CD1c-positive myeloid dendritic cell (primary cell): ENCODE results near the gene LHX4.

Experiments
- DNase-seq: peaks from one replicate; pipeline ENCODE4 v3.0.0-alpha.2; 2016; ENCODE audit errors: extremely low spot score

Gene LHX4

GRCh38 chr1:180227861-180228647 is 2.0 kb upstream of the LHX4 start:
- peak; percentile 25 for DNase-seq

- DNase-seq: peak; percentile 8
Observed at GRCh38 chr1:180228648-180229482, 1.2 kb upstream of the LHX4 start.

GRCh38 chr1:180230416-180230790 is 339 bp downstream of the LHX4 start:
- no peak for DNase-seq

- peak; percentile 26 for DNase-seq
Observed at GRCh38 chr1:180230791-180231505, 884 bp downstream of the LHX4 start.

GRCh38 chr1:180231506-180231921 is 1.4 kb downstream of the LHX4 start:
- peak; percentile 46 for DNase-seq

- DNase-seq: no peak
Observed at GRCh38 chr1:180231936-180232335, 1.9 kb downstream of the LHX4 start.

- DNase-seq: no peak
Observed at GRCh38 chr1:180232521-180233043, 2.5 kb downstream of the LHX4 start.

- no peak for DNase-seq
Observed at GRCh38 chr1:180233191-180234011, 3.3 kb downstream of the LHX4 start.

- no peak for DNase-seq
Observed at GRCh38 chr1:180234369-180235076, 4.5 kb downstream of the LHX4 start.

GRCh38 chr1:180235077-180235501 is 5.0 kb downstream of the LHX4 start:
- no peak for DNase-seq

GRCh38 chr1:180235502-180236239 is 5.6 kb downstream of the LHX4 start:
- DNase-seq: no peak

GRCh38 chr1:180236698-180237509 is 6.8 kb downstream of the LHX4 start:
- DNase-seq: no peak

GRCh38 chr1:180237869-180238476 is 7.9 kb downstream of the LHX4 start:
- DNase-seq: no peak

- DNase-seq: no peak
Observed at GRCh38 chr1:180238675-180239074, 8.6 kb downstream of the LHX4 start.

GRCh38 chr1:180239145-180240096 is 9.4 kb downstream of the LHX4 start:
- DNase-seq: no peak

- DNase-seq: no peak
Observed at GRCh38 chr1:180241716-180242544, 11.9 kb downstream of the LHX4 start.
